GM21576 (cell line): ENCODE measurements around the gene TRIM74.
"Not testable (repeated sequence)": the region's sequence is repeated elsewhere in the genome, so short reads cannot be mapped to it uniquely, and the experiment has no call there.

Source experiments
- ATAC-seq: cut with Tn5 transposase; IDR thresholded peaks from one replicate; pipeline ENCODE4 v1.9.1; 2021; ENCODE audit warnings: mild to moderate bottlenecking, moderate library complexity; ENCODE audit not compliant: unreplicated experiment

The TRIM74 gene

GRCh38 chr7:72968980-72969516, at the start of gene TRIM74:
Gene TRIM74, minus strand, starts transcription at chr7:72969466. Its CDS starts 3,309 bp downstream, at chr7:72966157.
- not testable (repeated sequence) for ATAC-seq

DNA sequence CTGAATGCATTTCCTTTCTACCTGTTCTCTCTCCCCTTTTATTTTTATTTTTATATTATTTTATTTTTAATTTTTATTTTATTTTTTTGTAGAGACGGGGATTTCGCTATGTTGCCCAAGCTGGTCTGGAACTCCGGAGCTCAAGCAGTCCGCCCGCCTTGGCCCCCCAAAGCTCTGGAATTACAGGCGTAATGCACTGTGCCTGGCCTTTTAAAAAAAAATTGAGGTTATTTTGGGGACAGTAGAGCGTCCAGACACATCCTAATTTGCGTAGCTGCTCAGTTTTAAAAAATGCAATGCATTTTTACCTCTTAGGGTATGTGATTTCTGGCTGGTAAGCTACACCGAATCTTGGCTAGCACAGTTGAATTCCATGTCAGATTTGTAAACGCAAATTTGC, 37.2 kb upstream of the TRIM74 start:
- ATAC-seq, result not testable (repeated sequence)

GRCh38 chr7:73005693-73006447, 36.6 kb upstream of the TRIM74 start:
- ATAC-seq, result peak; percentile 73

DNA sequence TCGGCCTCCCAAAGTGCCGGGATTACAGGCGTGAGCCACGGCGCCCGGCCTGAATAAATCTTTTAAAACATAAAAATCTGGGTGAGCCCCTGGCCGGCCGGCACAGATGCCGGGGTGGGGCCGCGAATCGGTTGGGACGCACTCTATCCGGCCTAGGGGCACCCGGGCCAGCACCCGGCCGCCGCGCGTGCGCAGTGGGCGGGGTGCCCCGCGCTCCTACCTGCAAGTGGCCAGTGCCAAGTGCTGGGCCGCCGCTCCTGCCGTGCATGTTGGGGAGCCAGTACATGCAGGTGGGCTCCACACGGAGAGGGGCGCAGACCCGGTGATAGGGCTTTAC, 36.1 kb upstream of the TRIM74 start:
- peak; percentile 77 for ATAC-seq

GRCh38 chr7:72997887-72998468, 28.7 kb upstream of the TRIM74 start:
- not testable (repeated sequence) for ATAC-seq

DNA sequence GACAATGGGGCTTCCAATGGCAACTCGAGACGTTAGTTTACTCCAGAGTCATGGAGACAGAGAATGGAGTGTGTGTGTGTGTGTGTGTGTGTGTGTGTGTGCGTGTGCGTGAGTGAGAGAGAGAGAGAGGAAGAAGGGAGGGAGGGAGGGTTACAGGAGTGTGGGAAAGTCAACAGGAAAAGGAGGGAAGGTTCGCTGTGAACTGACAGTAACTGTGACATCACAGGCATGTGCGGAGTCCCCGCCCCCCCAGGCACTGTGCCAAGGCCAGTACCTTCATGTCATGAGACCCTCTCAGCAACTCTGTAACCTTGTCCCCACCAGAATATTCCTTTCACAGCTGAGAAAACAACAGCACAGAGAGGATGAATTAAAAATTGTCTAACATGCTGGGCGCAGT, 28.2 kb upstream of the TRIM74 start:
- not testable (repeated sequence) for ATAC-seq

GRCh38 chr7:72995484-72995883, 26.2 kb upstream of the TRIM74 start:
- ATAC-seq, result not testable (repeated sequence)

- not testable (repeated sequence) for ATAC-seq
Measured at GRCh38 chr7:72990146-72990913, 21.1 kb upstream of the TRIM74 start.

GRCh38 chr7:72982084-72982483, 12.8 kb upstream of the TRIM74 start:
- ATAC-seq, result not testable (repeated sequence)

- ATAC-seq, result not testable (repeated sequence)
Measured at GRCh38 chr7:72980382-72980781, 11.1 kb upstream of the TRIM74 start.

DNA sequence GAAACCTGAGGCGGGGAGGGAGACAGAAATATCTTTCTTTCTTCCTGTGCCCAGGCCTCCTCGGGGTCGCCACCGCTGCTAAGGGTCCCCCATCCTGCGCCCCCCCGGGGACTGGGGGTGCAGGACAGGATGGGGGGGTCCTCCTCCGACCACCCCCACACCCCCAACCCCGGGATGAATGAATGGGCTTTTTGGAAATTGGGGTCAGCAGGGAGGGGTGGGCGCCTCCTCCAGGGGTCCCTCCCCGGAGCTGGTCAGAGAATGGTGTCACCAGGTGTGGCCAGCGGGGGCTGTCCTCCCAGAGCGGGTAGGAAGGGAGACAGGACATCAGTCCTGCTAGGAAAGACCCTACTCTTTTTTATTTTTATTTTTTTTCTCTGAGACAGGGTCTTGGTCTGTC, 7.2 kb upstream of the TRIM74 start:
- not testable (repeated sequence) for ATAC-seq

- ATAC-seq, result not testable (repeated sequence)
Measured at GRCh38 chr7:72975656-72976286, 6.5 kb upstream of the TRIM74 start.

- ATAC-seq, result not testable (repeated sequence)
Measured at GRCh38 chr7:72974781-72975180, 5.5 kb upstream of the TRIM74 start.

GRCh38 chr7:72971505-72971904, 2.2 kb upstream of the TRIM74 start:
- ATAC-seq, result not testable (repeated sequence)

GRCh38 chr7:72969688-72970087, 422 bp upstream of the TRIM74 start:
- not testable (repeated sequence) for ATAC-seq

GRCh38 chr7:72966892-72967291, 2.4 kb downstream of the TRIM74 start:
- ATAC-seq, result not testable (repeated sequence)

DNA sequence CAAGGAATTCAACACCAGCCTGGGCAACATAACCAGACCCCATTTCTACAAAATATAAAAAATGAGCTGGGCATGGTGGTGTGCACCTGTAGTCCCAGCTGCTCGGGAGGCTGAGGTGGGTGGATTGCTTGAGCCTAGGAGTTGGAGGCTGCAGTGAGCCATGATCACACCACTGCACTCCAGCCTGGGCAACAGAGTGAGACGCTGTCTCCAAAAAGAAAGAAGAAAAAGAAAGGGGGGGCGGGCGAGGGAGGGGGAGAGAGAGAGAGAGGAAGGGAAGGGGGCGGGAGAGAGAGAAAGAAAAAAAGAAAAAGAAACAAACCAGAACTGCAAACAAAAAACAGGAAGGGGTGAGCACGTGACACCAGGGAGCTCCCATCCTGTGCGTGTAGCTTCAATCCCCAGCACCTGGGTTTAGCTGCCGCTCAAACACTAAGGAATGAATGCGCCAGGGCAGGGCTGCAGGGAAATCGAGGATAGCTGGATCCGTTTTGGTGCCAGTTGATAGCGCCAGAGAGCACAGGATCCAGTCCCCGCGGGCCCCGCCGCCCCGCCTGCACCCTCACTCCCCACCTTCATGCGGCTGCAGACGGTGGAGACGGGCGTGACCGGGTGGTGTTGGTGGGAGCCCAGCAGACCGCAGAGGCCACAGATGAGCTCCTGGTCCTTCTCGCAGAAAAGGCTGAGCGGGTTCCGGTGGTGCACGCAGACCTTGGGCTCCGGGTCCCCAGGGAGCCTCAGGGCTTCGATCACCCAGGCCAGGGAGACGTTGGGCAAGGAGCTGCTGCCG, 3.9 kb downstream of the TRIM74 start:
- ATAC-seq, result peak; percentile 49

- ATAC-seq, result not testable (repeated sequence)
Measured at GRCh38 chr7:72963056-72963455, 6.2 kb downstream of the TRIM74 start.

DNA sequence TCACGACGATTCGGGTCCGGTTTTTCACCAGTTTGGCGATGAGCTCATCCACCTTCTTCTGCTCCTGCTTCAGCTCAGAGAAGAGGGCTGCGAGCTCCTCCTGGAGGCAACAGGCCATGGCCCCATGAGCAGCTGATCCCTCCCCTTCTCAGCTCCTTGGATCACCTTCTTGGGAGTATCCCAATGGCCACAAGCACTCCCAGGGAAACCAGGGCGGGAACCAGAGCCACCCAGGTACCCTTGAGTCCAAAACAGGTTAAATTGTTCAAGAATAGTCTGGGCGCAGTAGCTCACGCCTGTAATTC, 8.0 kb downstream of the TRIM74 start:
- ATAC-seq, result not testable (repeated sequence)

DNA sequence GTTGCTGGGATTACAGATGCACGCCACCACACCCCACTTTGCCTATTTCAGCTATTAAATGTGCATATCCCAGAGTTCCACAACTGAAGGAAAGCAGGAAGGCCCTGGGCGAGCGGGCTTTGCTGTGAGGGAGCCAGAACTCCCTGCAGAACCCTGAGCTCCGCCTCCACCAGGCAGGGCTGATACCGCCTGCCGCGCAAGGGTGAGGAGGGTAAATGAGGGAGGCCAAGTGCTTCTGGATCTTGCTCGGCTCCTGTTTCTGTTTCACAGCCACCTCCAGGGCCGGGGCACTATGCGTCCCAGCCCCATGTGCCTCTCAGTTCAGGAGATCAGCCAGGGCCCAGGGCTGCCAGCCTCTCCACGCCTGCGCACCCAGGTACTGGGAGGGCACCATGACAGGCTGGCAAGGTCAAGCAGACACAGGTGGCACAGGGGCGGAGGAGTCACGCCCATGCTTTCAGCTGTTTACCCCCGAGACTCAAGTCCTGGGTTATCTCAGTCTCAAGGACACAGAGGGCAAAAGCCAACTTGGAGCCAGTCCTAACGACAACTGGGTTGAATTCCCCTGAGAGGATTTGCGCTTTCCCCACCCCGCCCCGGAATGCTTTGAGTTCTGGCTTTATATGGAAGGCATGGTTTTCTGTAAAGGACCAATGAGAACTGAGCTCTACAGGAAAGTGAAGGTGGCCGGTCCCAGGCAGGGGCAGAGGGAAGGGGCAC, 8.5 kb downstream of the TRIM74 start:
- ATAC-seq, result not testable (repeated sequence)
